OCI-LY3 (cell line): ENCODE results near the gene TTC9C.
"Not testable (repeated sequence)": the region's sequence is repeated elsewhere in the genome, so short reads cannot be mapped to it uniquely, and the experiment has no call there.

Source experiments
- H2AFZ ChIP-seq: fragments of 200-600, 300-600 bp; shearing (Covaris generic); 2 replicates; pipeline ENCODE4 v1.6.0; 2014; ENCODE audit warnings: antibody characterized with exemption, low read depth, low read length
- H3K27ac ChIP-seq: fragments of 200-600, 300-600 bp; sonication (generic); 2 replicates; pipeline ENCODE4 v1.5.1; 2014; ENCODE audit warnings: mild to moderate bottlenecking, low read length, moderate library complexity, mixed read lengths
- H3K27me3 ChIP-seq: fragments of 200-600, 300-600 bp; sonication (generic); 2 replicates; pipeline ENCODE4 v1.6.1; 2014; ENCODE audit warnings: low read depth, low read length, mixed read lengths
- H3K36me3 ChIP-seq: fragments of 200-600, 300-600 bp; sonication (generic); replicated peaks from 2 replicates; pipeline ENCODE3; 2014; ENCODE audit warnings: low read depth, low read length, mixed read lengths
- H3K4me1 ChIP-seq: fragments of 300-600, 200-600 bp; sonication (generic); 2 replicates; pipeline ENCODE4 v1.6.1; 2014; ENCODE audit warnings: low read length, mixed read lengths
- H3K4me2 ChIP-seq: fragments of 200-600, 300-600 bp; sonication (generic); 2 replicates; pipeline ENCODE4 v1.6.1; 2014; ENCODE audit warnings: low read length, mixed read lengths
- H3K4me3 ChIP-seq: fragments of 300-600, 200-600 bp; sonication (generic); 2 replicates; pipeline ENCODE4 v1.5.1; 2014; ENCODE audit warnings: antibody characterized with exemption, mild to moderate bottlenecking, low read length, moderate library complexity
- H3K79me2 ChIP-seq: fragments of 300-600, 200-600 bp; shearing (Covaris generic); 2 replicates; pipeline ENCODE4 v1.6.1; 2014; ENCODE audit warnings: mild to moderate bottlenecking, low read length, mixed read lengths
- H3K9ac ChIP-seq: fragments of 300-600, 200-600 bp; shearing (Covaris generic); 2 replicates; pipeline ENCODE4 v1.6.0; 2014; ENCODE audit warnings: mild to moderate bottlenecking, low read length, moderate library complexity
- H3K9me3 ChIP-seq: fragments of 200-600, 300-600 bp; shearing (Covaris generic); 2 replicates; pipeline ENCODE4 v1.6.1; 2014; ENCODE audit warnings: low read length, mixed read lengths; ENCODE audit not compliant: insufficient read depth
- H4K20me1 ChIP-seq: fragments of 200-600, 300-600 bp; sonication (generic); 2 replicates; pipeline ENCODE4 v1.6.1; 2016; ENCODE audit warnings: low read length, mixed read lengths; ENCODE audit not compliant: insufficient read depth
- EZH2phosphoT487 ChIP-seq: fragments of 200-600 bp; shearing (Covaris generic); IDR thresholded peaks from 2 replicates; pipeline ENCODE4 v1.6.1; 2018; ENCODE audit warnings: antibody characterized with exemption, mixed run types, low read depth
- TF ChIP-seq, protein P1 (sequence below): fragments of 200-600, 300-600 bp; sonication (generic); IDR thresholded peaks from 2 replicates; pipeline ENCODE4 v1.5.1; 2014; ENCODE audit warnings: antibody characterized with exemption, low read length, low read depth

The TTC9C gene

GRCh38 chr11:62747475-62748160 is 19.3 kb downstream of the TTC9C start:
- no peak overlapping the region for H3K27ac ChIP-seq
- H3K9ac ChIP-seq: no peak overlapping the region
- no peaks in the 10 kb centered on the region for H3K27me3 ChIP-seq
- H3K4me2 ChIP-seq: no peak overlapping the region
- H3K4me3 ChIP-seq: no peak overlapping the region
- H3K36me3 ChIP-seq: peaks cover 9% of the 10 kb centered on the region
- no peaks in the 10 kb centered on the region for H3K4me1 ChIP-seq
- no peaks in the 10 kb centered on the region for H3K9me3 ChIP-seq
- no peaks in the 10 kb centered on the region for H4K20me1 ChIP-seq
- no peaks in the 10 kb centered on the region for H3K79me2 ChIP-seq
- TF ChIP-seq, protein P1, sequence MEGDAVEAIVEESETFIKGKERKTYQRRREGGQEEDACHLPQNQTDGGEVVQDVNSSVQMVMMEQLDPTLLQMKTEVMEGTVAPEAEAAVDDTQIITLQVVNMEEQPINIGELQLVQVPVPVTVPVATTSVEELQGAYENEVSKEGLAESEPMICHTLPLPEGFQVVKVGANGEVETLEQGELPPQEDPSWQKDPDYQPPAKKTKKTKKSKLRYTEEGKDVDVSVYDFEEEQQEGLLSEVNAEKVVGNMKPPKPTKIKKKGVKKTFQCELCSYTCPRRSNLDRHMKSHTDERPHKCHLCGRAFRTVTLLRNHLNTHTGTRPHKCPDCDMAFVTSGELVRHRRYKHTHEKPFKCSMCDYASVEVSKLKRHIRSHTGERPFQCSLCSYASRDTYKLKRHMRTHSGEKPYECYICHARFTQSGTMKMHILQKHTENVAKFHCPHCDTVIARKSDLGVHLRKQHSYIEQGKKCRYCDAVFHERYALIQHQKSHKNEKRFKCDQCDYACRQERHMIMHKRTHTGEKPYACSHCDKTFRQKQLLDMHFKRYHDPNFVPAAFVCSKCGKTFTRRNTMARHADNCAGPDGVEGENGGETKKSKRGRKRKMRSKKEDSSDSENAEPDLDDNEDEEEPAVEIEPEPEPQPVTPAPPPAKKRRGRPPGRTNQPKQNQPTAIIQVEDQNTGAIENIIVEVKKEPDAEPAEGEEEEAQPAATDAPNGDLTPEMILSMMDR: no peak
- no peak for TF ChIP-seq EZH2phosphoT487
- H2AFZ ChIP-seq: no peak overlapping the region

GRCh38 chr11:62749931-62750330 is 21.6 kb downstream of the TTC9C start:
- not testable (repeated sequence) for H3K4me1 ChIP-seq, H3K27me3 ChIP-seq, H2AFZ ChIP-seq, H3K4me3 ChIP-seq, H3K4me2 ChIP-seq, H3K9ac ChIP-seq, H3K9me3 ChIP-seq, H3K36me3 ChIP-seq, H3K27ac ChIP-seq, H4K20me1 ChIP-seq, H3K79me2 ChIP-seq

DNA sequence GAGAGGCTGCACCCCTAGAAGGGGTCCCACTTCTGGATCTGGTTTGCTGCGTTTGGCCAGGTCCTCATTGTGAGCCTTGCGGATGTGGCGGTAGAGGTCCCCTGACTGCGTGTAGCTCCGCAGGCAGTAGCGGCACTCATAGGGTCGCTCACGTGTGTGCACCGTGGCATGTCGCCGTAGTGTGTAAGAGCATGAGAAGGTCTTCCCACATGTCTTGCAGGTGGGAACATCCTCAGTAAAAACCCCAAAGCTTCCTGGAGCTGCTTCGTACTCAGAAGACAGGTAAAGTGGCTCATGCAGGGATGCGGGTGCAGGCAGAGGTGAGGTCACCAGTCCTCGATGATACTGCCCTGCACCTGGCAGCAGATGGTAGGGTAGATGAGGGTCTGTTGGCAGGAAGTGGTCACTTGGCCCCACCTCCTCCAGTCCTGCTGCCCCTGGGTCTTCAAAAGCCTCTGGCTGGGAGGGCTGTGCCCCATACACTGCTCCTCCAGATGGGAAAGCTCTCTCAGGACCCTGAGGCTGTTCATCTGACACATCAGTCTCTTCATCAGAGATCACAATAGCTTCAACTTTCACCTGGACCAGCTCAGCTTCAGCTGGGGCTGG is 24.0 kb downstream of the TTC9C start:
- no peaks in the 10 kb centered on the region for H3K79me2 ChIP-seq
- TF ChIP-seq EZH2phosphoT487: no peak
- TF ChIP-seq, protein P1: no peak

DNA sequence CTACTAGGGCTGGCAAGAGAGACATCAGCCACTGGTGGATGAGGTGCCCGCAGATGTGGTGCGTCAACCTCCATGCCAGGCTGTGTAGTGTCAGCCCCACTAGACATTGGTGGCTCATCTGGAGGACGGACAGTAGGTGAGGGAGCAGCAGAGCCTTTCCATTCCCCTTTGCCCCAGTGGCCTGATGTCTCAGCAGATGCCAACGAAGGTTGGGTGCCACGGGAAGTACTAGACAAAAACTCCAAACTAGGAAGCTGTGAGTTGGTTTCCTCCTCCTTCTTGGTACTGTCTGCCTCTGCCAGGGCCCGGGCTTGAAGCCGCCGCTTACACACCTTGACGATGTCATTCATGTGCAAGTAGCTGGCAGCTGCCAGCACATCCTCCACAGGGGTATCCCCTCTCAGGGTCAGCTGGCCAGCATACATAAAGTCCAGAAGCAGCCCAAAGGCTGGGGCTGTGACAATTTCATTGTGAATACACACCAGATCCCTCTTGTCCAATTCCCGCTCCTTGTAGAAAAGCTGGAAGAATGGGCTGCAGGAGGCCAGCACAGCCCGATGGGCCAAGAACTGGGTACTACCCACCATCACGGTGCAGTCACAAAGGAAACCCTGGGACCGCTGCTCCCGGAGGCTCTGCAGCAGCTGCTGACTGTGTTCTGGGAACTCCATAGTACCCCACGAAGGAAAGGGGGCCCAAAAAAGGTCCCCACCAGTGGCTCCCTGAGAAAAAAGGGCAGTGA is 24.9 kb downstream of the TTC9C start:
- Histone ChIP-seq H3K79me2 (no peaks in the 10 kb centered on the region), H4K20me1 (no peaks in the 10 kb centered on the region), H3K27me3 (no peaks in the 10 kb centered on the region), H3K9ac (peak overlapping the region; percentile 27; the same call in 1 of the 2 replicates), H3K4me3 (peak overlapping the region; percentile 78), H2AFZ (no peak overlapping the region), H3K4me2 (peak overlapping the region; percentile 81), H3K27ac (no peak overlapping the region), H3K4me1 (peaks cover 8% of the 10 kb centered on the region), H3K9me3 (no peaks in the 10 kb centered on the region), H3K36me3 (peaks cover 9% of the 10 kb centered on the region)
- TF ChIP-seq EZH2phosphoT487: no peak
- TF ChIP-seq, protein P1: no peak

More for the DNA sequence above, 24.0 kb downstream of the TTC9C start:
- H2AFZ ChIP-seq: no peak overlapping the region
- H4K20me1 ChIP-seq: no peaks in the 10 kb centered on the region
- H3K36me3 ChIP-seq: peaks cover 9% of the 10 kb centered on the region
- H3K27ac ChIP-seq: no peak overlapping the region
- H3K4me2 ChIP-seq: no peak overlapping the region
- no peak overlapping the region for H3K9ac ChIP-seq
- H3K9me3 ChIP-seq: no peaks in the 10 kb centered on the region
- peaks cover 8% of the 10 kb centered on the region for H3K4me1 ChIP-seq
- no peak overlapping the region for H3K4me3 ChIP-seq
- no peaks in the 10 kb centered on the region for H3K27me3 ChIP-seq
